Right lung (tissue), 5 donors: ENCODE measurements around the gene MED13L. TPM values are rescaled to one million over a fixed set of nuclear protein-coding genes. Genes with fewer than 3 reads are reported as not detected.

Source experiments
- DNase-seq, 2 donors: peaks; one replicate each; pipeline ENCODE4 v3.0.0-alpha.2; 2013
- polyA plus RNA-seq, 5 donors: library from polyadenylated mRNA; unstranded; fragments of 120-200 nt; gene quantifications; one replicate each; pipeline versions ENCODE4 v1.2.1 to v1.2.3, GENCODE V29; 2013; ENCODE audit warnings: inconsistent platforms in 1 of 5, low replicate concordance in 1 of 5; ENCODE audit not compliant: insufficient read length in 5 of 5, insufficient read depth in 1 of 5

MED13L gene
- polyA plus RNA-seq, 5 donors = 56.1 to 104 (median 95.9) TPM

DNA sequence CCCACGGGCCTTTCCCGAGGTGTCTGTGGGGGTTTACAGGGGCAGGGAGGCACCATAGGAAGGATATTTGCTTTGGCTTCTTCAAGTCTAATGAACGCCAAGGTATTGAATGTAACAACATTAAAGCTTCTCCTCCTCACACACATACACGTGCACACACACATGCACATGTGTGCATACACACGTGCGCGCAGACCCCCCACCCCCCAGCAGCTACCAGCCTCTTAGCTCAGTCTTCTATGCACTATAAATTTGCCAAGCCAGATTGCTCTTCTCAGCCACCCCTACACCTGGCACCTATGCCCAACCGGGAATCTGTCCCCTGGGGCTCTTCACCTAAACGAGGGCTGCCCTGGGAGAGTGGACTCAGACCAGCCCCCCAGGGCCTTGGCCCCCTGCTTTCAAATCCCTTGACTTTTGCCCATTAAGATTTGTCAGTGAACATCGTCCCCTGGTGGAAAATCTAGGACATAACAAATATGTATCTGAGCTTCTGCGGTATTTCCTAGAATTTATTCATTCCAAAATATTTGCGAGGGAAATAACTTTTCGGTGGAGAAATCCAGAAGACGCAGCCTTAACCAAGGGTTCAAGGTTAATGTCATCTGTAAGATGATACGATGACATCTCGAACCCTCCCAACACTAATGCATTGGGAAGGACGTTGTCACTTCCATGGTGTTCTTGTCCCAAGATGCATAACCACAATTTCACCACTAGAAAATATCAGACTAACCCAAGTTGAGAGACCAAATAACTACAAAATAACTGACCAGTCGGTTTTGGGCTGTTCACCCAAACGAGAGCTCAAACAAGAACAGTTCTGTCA lies 330.4 kb downstream of the MED13L start:
- DNase-seq = no peak

DNA sequence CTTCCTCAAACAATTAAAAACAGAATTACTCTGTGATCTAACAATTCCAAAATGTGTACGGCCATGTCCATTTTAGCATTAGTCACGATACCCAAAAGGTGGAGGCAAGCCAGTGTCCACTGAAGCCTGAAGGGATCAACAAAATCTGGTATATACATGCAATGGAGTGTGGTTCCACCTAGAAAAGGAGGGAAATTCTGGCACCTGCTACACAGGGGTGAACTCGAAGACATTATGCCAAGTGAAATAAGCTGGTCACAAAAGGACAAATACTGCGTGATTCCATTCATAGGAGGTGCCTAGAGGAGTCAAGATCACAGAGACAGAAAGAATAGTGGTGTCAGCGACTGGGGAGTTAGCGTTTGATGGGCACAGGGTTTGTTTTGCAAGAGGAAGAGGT lies 331.4 kb downstream of the MED13L start:
- DNase-seq = no peak

DNA sequence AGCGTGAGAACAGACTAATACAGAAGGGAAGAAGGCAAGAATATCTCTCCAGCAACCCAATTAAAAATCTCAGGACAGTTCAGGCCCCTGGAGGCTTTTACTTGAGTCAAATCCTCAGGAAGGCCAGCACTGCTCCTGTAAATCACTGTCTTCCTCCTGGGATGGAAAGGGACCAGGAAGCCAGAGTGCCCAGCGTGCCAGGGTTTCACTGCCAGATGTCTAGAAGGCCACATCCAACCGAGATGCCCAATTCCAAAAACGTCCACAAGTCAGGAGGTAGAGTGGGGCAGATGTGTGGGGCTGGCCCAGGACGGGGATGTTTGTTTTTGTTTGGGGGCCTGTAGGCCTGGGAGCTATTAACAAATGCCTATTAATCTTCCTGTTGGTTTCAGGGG lies 332.0 kb downstream of the MED13L start:
- DNase-seq = no peak

DNA sequence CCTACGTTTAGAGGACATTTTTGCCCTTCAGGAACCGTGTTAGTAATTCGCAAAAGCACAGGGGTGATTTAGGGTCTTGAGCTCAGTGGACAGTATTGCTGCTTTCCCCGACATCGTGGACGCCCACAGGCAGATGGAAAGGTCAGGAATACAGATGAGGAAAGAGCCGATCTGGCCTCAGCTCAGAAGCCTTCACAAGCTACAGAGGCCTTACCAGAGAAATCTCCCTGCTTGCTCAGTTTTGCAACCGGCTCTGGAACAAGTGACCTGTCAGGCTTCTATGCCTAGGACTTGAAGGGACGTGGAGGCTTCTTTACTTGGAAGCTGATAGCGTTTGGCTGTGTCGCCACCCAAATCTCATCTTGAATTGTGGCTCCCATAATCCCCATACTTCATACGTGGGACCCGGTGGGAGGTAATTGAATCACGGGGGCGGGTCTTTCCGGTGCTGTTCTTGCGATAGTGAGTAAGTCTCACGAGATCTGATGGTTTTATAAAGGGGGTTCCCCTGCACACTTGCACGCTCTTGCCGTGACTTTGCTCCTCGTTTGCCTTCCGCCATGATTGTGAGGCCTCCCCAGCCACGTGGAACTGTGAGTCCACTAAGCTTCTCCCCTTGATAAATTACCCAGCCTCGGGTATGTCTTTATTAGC lies 332.5 kb downstream of the MED13L start:
- DNase-seq = peak in 1 of 2 donors; percentile 59

DNA sequence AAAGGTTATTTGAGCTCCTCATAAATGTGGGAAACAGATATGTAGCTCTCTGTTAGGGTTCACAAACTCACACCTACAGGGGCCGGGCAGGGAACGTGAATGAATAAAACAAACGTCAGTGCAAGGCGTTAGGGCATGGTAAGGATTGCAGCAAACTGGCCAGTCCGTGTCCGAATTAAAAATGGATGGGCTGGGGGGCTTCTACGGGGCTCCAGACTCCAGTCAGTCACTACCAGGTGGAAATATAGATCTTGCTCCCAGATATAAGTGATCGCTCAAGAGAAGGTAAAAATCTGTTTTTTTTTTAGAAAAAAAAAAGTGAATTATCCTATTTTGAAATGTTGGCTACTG lies 333.1 kb downstream of the MED13L start:
- no peak for DNase-seq

DNA sequence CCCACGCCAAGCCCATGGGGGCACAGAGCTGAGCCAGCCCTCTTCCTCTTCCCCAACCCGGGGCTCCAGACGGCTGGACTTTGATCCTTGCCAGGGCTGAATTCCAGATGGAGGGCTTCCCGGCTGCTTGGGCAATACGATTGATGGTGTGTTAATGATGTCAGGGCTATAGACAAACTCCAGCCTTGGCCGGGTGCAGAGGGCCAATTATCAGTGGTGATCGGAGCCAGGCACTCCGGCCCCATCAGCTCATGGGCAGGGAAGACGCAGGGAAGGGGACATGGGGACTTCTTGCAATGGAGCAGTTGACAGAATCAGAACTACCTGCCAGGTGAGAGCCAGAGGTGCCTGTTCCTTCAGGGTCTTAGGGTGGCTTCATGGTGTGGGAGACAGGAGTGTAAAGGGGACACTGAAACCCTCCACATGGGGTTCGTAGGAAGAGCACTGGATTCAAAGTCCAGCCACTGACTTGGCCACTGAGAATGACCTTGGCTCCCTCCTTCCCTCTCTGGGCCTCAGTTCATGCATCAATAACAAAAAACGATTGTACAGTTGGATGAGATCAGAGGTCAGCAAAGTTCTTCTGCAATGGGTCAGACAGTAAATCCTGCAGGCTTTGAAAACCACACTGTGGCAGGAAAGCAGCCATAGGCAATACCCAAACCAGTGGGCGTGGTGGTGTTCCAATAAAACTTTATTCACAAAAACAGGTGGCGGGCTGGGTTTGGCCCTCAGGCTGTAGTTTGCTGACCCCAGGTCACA lies 333.7 kb downstream of the MED13L start:
- DNase-seq = peak; percentile 88 to 91

DNA sequence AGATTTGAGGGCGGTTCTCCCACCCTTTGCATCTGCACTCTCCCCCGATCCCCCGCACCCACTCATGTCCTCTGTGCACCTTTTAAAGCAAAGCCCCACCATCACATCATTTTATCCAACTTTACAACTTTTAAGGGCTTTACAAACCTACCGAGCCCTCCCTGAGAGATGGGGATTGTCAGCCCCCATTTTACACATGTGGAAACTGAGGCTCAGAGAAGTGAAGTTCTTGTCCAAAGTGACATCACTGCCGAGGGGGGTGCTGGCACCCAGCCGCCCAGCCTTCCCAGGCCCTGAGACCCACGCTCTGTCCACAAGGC lies 334.2 kb downstream of the MED13L start:
- no peak for DNase-seq

DNA sequence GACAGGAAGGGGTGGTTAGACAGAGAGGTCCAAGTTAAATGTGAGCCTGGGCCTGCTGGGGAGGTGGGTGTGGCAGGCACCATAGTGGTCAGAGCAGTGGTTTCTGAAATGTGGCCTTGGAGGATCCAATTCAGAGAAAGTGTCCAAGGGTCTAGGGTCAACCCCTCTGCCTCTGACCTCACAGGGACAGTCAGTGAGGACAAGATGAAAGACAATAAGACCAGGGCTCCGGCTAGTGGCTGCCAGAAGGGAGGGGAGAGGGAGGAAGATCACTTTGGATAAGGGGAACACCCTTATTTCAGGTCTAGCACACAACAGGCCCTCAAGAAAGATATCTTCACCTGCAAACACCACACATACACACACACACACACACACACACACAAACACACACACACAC lies 335.1 kb downstream of the MED13L start:
- no peak for DNase-seq

DNA sequence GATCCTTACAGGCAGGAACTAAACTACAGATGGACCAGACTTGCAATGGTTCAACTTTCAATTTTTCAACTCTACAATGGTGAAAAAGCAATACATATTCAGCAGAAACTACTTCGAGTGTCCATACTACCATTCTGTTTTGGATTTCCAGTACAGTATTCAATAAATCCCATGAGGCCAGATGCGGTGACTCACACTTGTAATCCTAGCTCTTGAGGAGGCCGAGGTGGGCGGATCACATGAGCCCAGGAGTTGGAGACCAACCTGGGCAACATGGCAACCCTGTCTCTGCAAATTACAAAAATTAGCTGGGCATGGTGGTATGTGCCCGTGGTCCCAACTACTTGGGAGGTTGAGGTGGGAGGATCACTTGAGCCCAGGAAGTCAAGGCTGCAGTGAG lies 336.1 kb downstream of the MED13L start:
- DNase-seq = no peak

DNA sequence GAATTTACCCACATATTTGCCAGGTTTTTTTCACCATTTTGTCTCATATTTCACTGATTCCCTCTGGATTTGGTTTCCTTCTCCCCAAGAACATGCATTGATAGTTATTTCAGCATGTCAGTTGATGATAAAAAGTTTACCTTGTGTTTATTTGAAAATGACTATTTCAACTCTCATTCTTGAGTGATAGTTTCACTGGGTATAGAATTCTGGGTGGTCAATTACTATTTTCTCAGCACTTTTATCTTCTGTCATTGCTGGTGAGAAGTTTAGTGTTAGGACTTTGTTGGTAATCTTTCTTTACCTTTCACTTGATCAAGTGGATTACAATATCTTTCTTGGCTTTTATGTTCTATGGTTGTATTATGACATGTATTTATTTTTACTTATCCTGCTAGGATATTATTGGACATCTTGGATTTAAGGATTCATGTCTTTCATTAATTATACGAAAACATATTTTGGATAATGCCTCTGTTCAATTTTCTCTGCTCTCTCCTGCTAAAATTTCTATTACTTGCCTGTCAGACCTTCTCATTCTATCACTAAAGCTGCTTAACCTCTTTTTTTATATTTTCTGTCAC lies 338.6 kb downstream of the MED13L start:
- no peak for DNase-seq

DNA sequence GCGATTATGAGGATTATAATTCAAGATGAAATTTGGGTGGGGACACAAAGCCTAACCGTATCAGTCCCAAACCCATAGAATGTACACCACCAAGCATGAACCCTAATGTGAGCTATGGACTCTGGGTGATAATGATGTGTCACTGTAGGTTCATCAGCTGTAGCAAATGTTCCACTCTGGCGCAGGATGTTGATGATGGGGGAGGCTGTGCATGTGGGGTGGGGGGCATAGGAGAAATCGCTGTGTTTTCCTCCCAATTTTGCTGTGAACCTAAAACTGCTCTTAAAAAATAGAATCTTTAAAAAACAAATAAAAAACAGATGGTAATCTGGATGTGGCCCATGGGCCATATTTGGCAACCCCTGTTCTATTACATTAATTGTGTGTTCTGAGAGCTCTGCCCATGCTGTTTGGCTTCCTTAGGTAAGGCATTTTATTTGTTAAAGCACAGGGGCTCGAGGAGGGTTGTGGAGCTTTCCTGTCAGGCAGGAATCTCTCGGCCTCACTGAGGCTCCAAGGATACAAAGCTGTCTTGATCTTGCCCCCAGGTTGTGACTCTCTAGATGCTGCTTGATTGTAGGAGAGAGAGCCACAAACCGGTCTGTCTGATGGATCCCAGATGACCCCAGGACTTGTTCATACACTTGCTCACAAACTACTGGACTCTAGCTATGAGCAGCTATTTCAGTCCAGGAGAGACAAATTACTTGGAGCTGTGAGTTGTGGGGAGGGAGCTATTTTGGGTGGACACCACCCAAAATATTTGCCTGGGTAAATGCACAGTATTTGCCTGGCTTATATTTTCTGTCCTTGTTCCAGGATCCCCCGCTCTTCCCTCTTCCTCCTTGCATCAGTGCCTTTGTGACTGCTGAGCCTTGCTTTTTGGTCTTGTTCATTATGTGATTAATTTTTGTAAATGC lies 340.2 kb downstream of the MED13L start:
- peak; percentile 55 to 60 for DNase-seq

DNA sequence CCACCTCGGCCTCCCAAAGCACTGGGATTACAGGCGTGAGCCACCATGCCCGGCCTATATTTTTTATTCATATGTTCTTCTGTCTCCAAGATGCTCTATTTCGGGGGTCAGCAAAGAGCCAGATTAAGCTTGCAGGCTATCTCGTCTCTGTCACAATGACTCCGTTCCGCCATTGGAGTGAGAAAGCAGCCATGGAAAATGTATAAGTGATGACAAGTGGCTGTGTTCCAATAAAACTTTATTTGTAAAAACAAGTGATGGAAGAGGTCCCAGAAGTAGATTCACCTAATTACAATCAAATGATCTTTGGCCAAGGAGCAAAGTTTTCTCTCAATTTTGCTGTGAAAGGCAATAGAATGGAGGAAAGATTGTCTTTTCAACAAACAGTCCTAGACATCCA lies 342.6 kb downstream of the MED13L start:
- no peak for DNase-seq

DNA sequence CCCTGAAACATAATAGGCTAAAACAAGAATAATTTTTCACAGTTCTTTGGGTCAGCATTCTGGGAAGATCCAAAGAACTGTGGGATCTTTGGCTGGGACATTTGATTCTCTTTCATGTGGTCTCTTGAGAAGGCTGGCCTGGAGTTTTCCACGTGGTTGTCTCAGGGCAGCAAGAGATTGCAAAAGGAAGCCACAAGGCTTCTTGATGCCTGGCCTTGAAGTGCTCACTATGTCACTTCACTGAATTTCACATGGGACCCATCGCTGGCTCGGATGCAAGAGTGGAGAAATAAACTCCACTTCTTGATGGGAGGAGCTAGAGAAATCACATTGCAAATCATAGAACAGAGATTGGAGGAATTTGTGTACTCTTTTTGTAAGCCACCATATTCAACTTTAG lies 343.4 kb downstream of the MED13L start:
- DNase-seq = no peak

DNA sequence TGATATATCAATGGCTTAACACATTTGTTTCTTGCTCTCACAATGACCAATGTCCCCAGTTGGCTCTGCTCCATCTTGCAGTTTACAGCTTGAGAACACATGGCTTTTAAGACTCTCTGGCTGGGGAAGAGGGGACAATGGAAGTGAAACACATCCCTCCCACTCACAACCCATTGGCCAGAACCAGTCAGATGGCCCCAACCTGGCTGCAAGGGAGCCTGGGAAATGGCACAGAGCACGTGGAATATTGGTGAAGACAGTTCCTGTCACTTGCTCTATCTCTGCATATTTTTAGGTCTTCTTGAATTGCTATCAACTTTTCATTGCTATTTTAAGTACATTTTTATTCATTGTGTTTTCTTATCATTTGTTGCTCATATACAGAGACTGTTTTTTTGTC lies 345.4 kb downstream of the MED13L start:
- no peak for DNase-seq

DNA sequence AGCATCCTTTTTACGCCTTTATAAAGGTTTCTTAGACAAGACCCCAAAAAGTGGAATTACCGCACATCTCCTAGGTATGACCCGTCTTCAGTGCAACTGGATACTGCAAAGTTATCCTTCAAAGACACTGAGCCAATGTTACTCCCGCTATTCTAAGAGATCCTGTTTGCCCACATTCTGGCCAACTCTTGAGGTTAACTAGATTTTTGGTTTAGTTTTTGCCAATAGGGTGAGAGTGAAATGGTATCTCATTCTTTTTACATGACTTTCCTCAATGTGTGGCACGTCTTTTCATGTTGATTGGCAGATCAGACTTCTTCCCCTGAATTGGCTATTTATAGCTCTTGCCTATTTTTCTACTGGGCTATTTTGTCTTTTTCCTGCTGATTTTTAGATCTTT lies 347.2 kb downstream of the MED13L start:
- DNase-seq = no peak

DNA sequence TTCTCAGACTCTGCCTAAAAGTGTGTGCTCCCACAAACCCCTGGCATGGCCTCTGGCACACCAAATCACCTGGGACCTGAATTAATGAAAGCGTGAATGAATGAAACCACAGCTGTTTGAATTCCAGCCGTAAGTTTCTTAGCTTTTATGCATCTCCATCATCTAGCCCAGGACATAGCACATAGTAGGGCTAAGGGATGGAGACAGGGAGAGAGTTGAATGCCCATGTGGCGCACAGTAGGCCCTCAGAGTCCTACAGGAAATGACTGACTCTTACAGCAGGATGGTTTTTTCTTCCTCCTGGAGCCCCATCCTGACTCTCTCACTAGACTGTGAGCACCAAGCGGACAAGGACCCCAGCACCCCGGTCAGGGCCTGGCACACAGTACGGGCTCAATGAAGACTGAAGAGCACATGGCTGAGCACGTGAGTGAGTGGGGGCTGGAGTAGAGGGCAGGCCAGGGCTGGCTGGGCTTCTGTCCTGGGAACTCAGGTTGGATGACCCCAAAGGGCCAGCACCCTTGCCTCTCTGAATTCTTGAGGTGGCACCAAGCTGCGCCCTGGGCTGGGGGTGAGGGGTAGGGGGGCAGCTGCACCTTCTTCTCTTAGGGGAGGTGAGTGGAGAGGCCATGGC lies 351.3 kb downstream of the MED13L start:
- no peak for DNase-seq

DNA sequence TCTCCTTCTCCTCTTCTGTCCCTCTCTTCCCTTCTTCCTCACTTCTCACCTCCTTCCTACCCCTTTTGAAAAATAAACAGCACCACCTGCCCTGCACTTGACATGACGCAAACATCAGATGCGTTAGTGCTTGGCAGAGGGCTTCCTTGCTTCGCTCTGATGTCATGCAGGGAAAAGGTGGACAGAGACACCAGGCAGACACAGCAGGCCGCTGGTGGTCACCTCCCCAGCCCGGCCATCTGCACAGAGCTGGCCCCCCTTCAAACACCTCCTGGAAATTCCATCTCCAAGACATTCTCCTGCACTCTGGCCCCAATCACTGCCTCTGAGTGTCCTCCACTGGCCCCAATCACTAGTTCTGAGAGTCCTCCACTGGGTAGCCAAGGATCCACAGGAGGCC lies 353.6 kb downstream of the MED13L start:
- no peak for DNase-seq

DNA sequence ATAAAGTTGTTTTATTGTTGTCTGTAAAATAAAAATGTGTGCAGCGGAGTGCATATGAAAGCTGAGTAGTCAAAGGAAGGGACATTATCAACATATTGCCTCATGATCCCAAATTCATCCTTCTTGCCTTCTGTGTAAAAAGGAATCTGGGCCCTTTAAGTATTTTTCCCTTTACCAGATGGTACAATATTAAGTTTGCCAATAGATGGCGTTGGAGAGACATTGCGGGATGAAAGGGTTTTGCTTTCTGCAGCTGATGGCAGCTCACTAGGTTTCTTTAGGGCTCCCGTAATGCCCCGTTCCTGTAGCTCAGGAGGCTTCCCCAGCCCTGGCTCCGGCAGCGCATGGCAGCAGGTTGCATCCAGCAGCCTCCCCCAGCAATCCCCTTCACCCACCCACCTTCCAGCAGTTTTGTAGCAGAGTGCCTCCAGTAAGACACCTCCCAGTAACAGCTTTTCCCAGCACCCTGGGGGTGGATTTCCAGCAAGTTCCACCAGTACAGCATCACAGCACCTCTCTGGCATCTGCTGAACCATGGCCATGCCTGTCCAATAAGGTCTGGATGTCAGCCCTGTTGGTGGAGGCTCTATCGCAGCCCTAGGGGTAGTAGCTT lies 354.4 kb downstream of the MED13L start:
- DNase-seq = no peak

DNA sequence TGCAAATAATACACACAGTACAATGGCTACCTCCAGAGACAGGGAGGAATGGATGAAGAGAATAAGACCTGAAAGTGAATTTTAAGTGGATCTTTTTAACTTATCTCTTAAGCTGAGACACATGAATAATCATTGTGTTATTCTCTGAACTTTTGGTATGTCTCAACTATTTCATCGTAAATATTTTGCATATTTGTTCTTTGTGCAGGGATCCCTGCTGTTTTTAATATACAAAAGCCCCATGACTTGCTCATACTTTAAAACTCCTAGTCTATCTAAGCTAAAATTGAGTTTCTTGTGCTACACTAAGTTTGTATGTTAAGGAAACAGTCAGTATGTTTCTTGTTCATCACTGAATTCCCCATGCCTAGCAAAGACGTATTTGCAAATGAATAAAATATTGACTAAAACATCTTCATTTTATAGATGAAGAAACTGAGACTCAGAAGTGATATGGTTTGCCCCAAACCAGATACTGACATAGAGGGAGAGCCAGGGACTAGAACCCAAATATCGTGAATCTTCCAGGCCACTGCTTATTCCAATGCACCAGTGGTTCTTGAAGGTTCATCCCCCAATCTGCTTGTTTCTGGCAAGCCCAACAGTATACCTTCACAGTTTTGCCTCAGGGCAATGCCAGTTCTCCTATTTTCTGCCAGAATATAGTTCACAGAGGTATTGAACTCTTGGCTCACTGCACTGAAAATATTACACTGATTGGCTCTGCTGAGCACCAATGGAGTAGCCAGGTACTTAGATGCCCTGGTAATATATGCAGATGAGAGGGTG lies 356.9 kb downstream of the MED13L start:
- DNase-seq = no peak

DNA sequence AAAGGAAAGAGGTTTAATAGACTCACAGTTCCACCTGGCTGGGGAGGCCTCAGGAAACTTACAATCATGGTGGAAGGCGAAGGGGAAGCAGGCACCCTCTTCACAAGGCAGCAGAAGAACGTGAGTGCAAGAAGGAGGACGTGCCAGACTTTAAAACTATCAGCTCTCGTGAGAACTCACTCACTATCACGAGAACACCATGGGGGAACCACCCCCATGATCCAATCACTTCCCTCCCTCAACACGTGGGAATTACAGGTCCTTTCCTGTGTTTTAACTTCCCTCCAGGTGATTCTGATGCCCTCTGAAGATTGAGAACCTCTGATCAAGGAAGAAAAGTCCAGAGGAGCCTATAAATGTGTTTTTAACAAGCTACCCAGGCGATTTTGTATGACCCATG lies 358.7 kb downstream of the MED13L start:
- DNase-seq = no peak
